Left cardiac atrium (tissue), 4 donors: ENCODE data around the gene PBX4. TPM values are rescaled to one million over a fixed set of nuclear protein-coding genes. Genes with fewer than 3 reads are reported as not detected.
A peak's percentile ranks its signal among the peaks of the same experiment; 100 is the strongest.

Experiments
- ATAC-seq, 2 donors: fragments of 200-7000 bp; cut with Tn5 transposase; one replicate each; pipeline ENCODE4 v1.9.1; 2020; ENCODE audit warnings: mild to moderate bottlenecking in 2 of 2, moderate library complexity in 2 of 2
- DNase-seq: peaks from one replicate; pipeline ENCODE4 v3.0.0-alpha.2; 2020
- intact Hi-C, 2 donors: fragments of 100-400 bp; cut with DNase I; formaldehyde crosslinking; loops; one replicate each; pipeline versions ENCODE4 v1.14.1 to v1.15.1; 2022 to 2023
- total RNA-seq, 2 donors: library from RNA; stranded (reverse); fragmentation: NEBNext Ultra II Directional; extraction: Animal tissue kit (Norgen Biotek cat#: 25700); gene quantifications; one replicate each; pipeline ENCODE4 v1.2.1, GENCODE V29; 2021
- donor health status: DM: no; HTN: yes; CAD: no.
- donor health status: DM: no; HTN: yes; CAD: no; lungs with severe emphysema.
- donor health status: DM: yes; HTN: yes; CAD: no.
- donor health status: Dilated cardiomyopathy.

The PBX4 gene
- total RNA-seq, 2 donors from 2014 or later, result 0.35 to 0.37 TPM

DNA sequence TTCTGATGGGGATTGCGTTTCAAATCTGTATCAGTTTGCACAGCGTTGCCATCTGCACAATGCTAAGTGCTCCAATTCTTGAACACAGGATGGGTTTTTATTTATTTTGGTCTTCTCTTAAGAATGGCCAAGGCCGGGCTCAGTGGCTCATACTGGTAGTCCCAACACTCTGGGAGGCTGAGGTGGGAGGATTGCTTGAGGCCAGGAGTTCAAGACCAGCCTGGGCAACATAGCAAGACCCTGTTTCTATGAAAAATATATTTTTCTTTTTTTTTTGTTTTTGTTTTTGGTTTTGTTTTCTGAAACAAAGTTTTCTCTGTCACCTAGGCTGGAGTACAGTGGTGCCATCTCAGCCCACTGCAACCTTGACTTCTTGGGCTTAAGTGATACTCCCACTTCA, 95.3 kb downstream of the PBX4 start:
- intact Hi-C loops, result no loop called here
- ATAC-seq, result peak in 1 of 2 donors; percentile 5
- no peak for DNase-seq

- DNase-seq (no peak), ATAC-seq (no peak)
- intact Hi-C loops, result no loop called here
These were observed 97.5 kb downstream of the PBX4 start for GRCh38 chr19:19520989-19521388.

DNA sequence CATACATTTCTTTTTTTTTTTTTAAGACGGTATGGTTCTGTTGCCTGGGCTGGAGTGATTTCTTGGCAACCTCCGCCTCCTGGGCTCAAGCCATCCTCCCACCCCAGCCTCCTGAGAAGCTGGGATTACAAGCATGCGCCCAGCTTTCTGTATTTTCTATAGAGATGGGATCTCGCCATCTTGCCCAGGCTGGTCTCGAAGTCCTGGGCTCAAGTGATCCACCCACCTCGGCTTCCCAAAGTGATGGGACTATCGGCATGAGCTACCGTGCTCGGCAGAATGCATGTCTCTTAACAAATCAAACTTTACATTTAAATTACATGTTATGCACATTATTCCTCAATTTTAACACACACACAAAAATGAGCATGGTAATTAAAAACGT, 101.3 kb downstream of the PBX4 start:
- intact Hi-C loops, result no loop called here
- ATAC-seq (no peak), DNase-seq (no peak)

GRCh38 chr19:19515642-19516519, 102.6 kb downstream of the PBX4 start, which contains the start of gene NDUFA13:
TSS of gene NDUFA13 (plus strand) at chr19:19516225. CDS start at chr19:19516239, 14 bp downstream.
- ATAC-seq (peak; percentile 94), DNase-seq (peak; percentile 92)
- intact Hi-C loops, result no loop called here

DNA sequence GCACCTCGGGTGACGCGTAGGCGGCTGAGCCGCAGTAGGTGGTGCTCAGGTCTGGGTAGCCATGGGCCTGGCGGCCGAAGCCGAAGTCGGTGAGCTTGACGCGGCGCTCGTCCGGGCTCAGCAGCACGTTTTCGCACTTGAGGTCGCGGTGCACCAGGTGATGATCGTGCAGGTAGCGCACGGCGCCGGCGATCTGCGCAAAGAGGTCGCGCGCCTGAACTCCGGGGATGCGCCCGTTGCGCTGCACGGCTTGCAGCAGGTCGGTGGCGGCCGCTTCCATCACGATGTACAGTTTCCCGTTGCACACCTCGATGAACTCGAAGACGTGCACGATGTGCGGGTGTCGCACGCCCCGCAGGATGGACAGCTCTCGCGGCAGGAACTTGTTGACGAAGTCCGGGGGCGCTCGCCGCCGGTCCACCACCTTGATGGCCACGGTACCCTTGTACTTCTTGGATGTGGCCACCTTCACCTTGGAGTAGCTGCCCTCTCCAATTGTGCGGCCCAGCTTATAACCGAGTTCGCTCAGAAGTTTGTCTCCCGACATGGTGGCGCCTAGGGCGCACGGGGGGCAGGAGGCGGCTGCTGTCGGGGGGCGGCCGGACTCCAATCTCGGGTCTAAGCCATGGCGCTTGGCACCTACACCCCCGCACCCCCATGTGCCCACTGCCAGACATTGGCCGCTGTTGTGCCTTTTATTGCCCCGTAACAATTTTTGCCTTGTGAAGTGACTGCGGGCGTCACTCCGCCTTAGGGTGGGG, 103.4 kb downstream of the PBX4 start, which contains the start of gene TSSK6:
Gene TSSK6, minus strand, starts transcription at position 668 of the 761 bp plus-strand sequence. Its CDS starts 121 bp downstream, at position 547.
- intact Hi-C loops, result no loop called here
- ATAC-seq (no peak), DNase-seq (peak; percentile 46)

- intact Hi-C loops, result no loop called here
- DNase-seq (peak; percentile 87), ATAC-seq (peak; percentile 28 to 38)
These were observed 104.3 kb downstream of the PBX4 start for GRCh38 chr19:19514215-19514657.

- intact Hi-C loops, result no loop called here
- ATAC-seq, result no peak
- DNase-seq, result no peak
These were observed 104.8 kb downstream of the PBX4 start for GRCh38 chr19:19513682-19514081.

Other genes starting within 250 kb of the PBX4 start
- 10 to 100 TPM; 34.2 to 62.3 TPM for gene GATAD2A, start 213.0 kb downstream of the PBX4 start, total RNA-seq
- gene TSSK6, start 103.1 kb downstream of the PBX4 start, total RNA-seq, result under 1 TPM; 0.50 to 0.88 TPM
- gene NDUFA13, start 102.5 kb downstream of the PBX4 start, total RNA-seq, result 100 to 1,000 TPM; 850 to 852 TPM
- 1 to 10 TPM; 2.7 to 2.9 TPM for gene YJEFN3, start 89.8 kb downstream of the PBX4 start, total RNA-seq
- gene CILP2, start 80.4 kb downstream of the PBX4 start, total RNA-seq, result under 1 TPM; 0.32 to 0.71 TPM
- 1 to 10 TPM in 1 of 2 donors, under 1 TPM in 1; 0.47 to 2.6 TPM for gene LPAR2, start 9.5 kb upstream of the PBX4 start, total RNA-seq
- gene GMIP, start 25.0 kb upstream of the PBX4 start, total RNA-seq, result 1 to 10 TPM; 5.8 to 7.5 TPM
- gene ATP13A1, start 45.0 kb upstream of the PBX4 start, total RNA-seq, result 10 to 100 TPM; 24.1 to 29.6 TPM
- 1 to 10 TPM; 4.9 to 6.4 TPM for gene ZNF101, start 50.2 kb upstream of the PBX4 start, total RNA-seq
- gene ZNF14, start 114.4 kb upstream of the PBX4 start, total RNA-seq, result 1 to 10 TPM; 4.6 to 4.7 TPM
- 10 to 100 TPM; 12.5 to 12.8 TPM for gene ZNF506, start 203.1 kb upstream of the PBX4 start, total RNA-seq
- gene ZNF253, start 247.2 kb upstream of the PBX4 start, total RNA-seq, result 1 to 10 TPM; 6.3 to 8.2 TPM